ENCODE measurements around the gene ZNF304.

Gene ZNF304

GRCh38 chr19:57350877-57351805 lies at the start of gene ZNF304:
Gene ZNF304 (plus strand): TSS chr19:57351271. CDS start chr19:57351665, 394 bp downstream.
- in situ Hi-C loops (cut with MboI; ENCODE audit: low sequenced_read_pairs), result no loop called here

GRCh38 chr19:57302020-57302465 lies 49.0 kb upstream of the ZNF304 start:
- in situ Hi-C loops (cut with MboI; ENCODE audit: low sequenced_read_pairs), result no loop called here

GRCh38 chr19:57302727-57303401 lies 48.2 kb upstream of the ZNF304 start:
- in situ Hi-C loops (cut with MboI; ENCODE audit: low sequenced_read_pairs), result no loop called here

GRCh38 chr19:57305056-57305455 lies 46.0 kb upstream of the ZNF304 start:
- in situ Hi-C loops (cut with MboI; ENCODE audit: low sequenced_read_pairs), result no loop called here

GRCh38 chr19:57308514-57308913 lies 42.6 kb upstream of the ZNF304 start:
- in situ Hi-C loops (cut with MboI; ENCODE audit: low sequenced_read_pairs), result no loop called here

- in situ Hi-C loops (cut with MboI; ENCODE audit: low sequenced_read_pairs), result no loop called here
Measured at GRCh38 chr19:57310792-57311191, 40.3 kb upstream of the ZNF304 start.

GRCh38 chr19:57314146-57314545 lies 36.9 kb upstream of the ZNF304 start:
- in situ Hi-C loops (cut with MboI; ENCODE audit: low sequenced_read_pairs), result no loop called here

GRCh38 chr19:57317503-57317902 lies 33.6 kb upstream of the ZNF304 start:
- in situ Hi-C loops (cut with MboI; ENCODE audit: low sequenced_read_pairs), result no loop called here

GRCh38 chr19:57319869-57320179 lies 31.2 kb upstream of the ZNF304 start:
- in situ Hi-C loops (cut with MboI; ENCODE audit: low sequenced_read_pairs), result no loop called here

GRCh38 chr19:57320180-57321084 lies 30.6 kb upstream of the ZNF304 start, which contains the start of gene ZNF543:
Gene ZNF543 (plus strand): TSS chr19:57320472. CDS start chr19:57320854, 382 bp downstream.
- in situ Hi-C loops (cut with MboI; ENCODE audit: low sequenced_read_pairs), result no loop called here

- in situ Hi-C loops (cut with MboI; ENCODE audit: low sequenced_read_pairs), result no loop called here
Measured at GRCh38 chr19:57321116-57321515, 30.0 kb upstream of the ZNF304 start.

GRCh38 chr19:57321751-57322150 lies 29.3 kb upstream of the ZNF304 start:
- in situ Hi-C loops (cut with MboI; ENCODE audit: low sequenced_read_pairs), result no loop called here

GRCh38 chr19:57324992-57325391 lies 26.1 kb upstream of the ZNF304 start:
- in situ Hi-C loops (cut with MboI; ENCODE audit: low sequenced_read_pairs), result no loop called here

- in situ Hi-C loops (cut with MboI; ENCODE audit: low sequenced_read_pairs), result no loop called here
Measured at GRCh38 chr19:57327993-57328392, 23.1 kb upstream of the ZNF304 start.

GRCh38 chr19:57334191-57334590 lies 16.9 kb upstream of the ZNF304 start:
- in situ Hi-C loops (cut with MboI; ENCODE audit: low sequenced_read_pairs), result no loop called here

- in situ Hi-C loops (cut with MboI; ENCODE audit: low sequenced_read_pairs), result no loop called here
Measured at GRCh38 chr19:57338877-57339276, 12.2 kb upstream of the ZNF304 start.

GRCh38 chr19:57342582-57342981 lies 8.5 kb upstream of the ZNF304 start:
- in situ Hi-C loops (cut with MboI; ENCODE audit: low sequenced_read_pairs), result no loop called here

- in situ Hi-C loops (cut with MboI; ENCODE audit: low sequenced_read_pairs), result no loop called here
Measured at GRCh38 chr19:57348136-57348535, 2.9 kb upstream of the ZNF304 start.

- in situ Hi-C loops (cut with MboI; ENCODE audit: low sequenced_read_pairs), result no loop called here
Measured at GRCh38 chr19:57351867-57352266, 796 bp downstream of the ZNF304 start.

- in situ Hi-C loops (cut with MboI; ENCODE audit: low sequenced_read_pairs), result no loop called here
Measured at GRCh38 chr19:57355916-57356315, 4.8 kb downstream of the ZNF304 start.

- in situ Hi-C loops (cut with MboI; ENCODE audit: low sequenced_read_pairs), result no loop called here
Measured at GRCh38 chr19:57357406-57357805, 6.3 kb downstream of the ZNF304 start.
